ENCODE results near the gene MYO5A.
"Not testable (repeated sequence)": the region's sequence is repeated elsewhere in the genome, so short reads cannot be mapped to it uniquely, and the experiment has no call there.

The MYO5A gene

DNA sequence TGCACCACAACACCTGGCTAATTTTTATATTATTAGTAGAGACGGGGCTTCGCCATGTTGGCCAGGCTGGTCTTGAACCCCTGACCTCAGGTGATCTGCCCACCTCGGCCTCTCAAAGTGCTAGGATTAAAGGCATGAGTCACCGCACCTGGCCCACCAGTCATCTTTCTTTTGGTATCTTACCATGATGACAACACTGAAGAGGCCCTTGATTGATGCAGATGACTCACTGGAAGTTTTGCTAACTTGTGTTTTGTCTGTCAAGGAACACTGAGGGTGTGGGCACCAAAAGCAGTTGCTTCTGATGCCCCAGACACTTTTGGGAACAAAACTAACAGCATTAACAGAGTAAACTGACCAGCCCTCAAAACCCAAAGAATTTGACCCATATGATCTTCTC lies 88.3 kb downstream of the MYO5A start (continued):
- TF ChIP-seq CSRNP3 (CRISPR knock-in tag; IDR thresholded peaks at IDR 0.05) = no peak

GRCh38 chr15:52439470-52439869 lies 89.2 kb downstream of the MYO5A start:
- ATAC-seq = no peak
- TF ChIP-seq TCF4 (CRISPR knock-in tag; IDR thresholded peaks at IDR 0.05; ENCODE audit: borderline replicate concordance) (no peak), ESRRG (CRISPR knock-in tag; IDR thresholded peaks at IDR 0.05) (no peak), ZNF565 (CRISPR knock-in tag; conservative IDR thresholded peaks at IDR 0.05; ENCODE audit: low read depth) (no peak), ISL1 (CRISPR knock-in tag; IDR thresholded peaks at IDR 0.05) (no peak), PPARA (CRISPR knock-in tag; IDR thresholded peaks at IDR 0.05; ENCODE audit: borderline replicate concordance) (no peak), CSDC2 (CRISPR knock-in tag; IDR thresholded peaks at IDR 0.05) (no peak), CSRNP3 (CRISPR knock-in tag; IDR thresholded peaks at IDR 0.05) (no peak), TOX (CRISPR knock-in tag; IDR thresholded peaks at IDR 0.05; ENCODE audit: borderline replicate concordance) (no peak), BACH2 (CRISPR knock-in tag; IDR thresholded peaks at IDR 0.05; ENCODE audit: borderline replicate concordance) (no peak), ZFP3 (CRISPR knock-in tag; IDR thresholded peaks at IDR 0.05) (no peak)
- TF ChIP-seq, protein P1, sequence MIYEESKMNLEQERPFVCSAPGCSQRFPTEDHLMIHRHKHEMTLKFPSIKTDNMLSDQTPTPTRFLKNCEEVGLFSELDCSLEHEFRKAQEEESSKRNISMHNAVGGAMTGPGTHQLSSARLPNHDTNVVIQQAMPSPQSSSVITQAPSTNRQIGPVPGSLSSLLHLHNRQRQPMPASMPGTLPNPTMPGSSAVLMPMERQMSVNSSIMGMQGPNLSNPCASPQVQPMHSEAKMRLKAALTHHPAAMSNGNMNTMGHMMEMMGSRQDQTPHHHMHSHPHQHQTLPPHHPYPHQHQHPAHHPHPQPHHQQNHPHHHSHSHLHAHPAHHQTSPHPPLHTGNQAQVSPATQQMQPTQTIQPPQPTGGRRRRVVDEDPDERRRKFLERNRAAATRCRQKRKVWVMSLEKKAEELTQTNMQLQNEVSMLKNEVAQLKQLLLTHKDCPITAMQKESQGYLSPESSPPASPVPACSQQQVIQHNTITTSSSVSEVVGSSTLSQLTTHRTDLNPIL (CRISPR knock-in tag; IDR thresholded peaks at IDR 0.05; ENCODE audit: low read depth) = no peak
- TF ChIP-seq, protein P2, sequence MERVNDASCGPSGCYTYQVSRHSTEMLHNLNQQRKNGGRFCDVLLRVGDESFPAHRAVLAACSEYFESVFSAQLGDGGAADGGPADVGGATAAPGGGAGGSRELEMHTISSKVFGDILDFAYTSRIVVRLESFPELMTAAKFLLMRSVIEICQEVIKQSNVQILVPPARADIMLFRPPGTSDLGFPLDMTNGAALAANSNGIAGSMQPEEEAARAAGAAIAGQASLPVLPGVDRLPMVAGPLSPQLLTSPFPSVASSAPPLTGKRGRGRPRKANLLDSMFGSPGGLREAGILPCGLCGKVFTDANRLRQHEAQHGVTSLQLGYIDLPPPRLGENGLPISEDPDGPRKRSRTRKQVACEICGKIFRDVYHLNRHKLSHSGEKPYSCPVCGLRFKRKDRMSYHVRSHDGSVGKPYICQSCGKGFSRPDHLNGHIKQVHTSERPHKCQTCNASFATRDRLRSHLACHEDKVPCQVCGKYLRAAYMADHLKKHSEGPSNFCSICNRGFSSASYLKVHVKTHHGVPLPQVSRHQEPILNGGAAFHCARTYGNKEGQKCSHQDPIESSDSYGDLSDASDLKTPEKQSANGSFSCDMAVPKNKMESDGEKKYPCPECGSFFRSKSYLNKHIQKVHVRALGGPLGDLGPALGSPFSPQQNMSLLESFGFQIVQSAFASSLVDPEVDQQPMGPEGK (CRISPR knock-in tag; IDR thresholded peaks at IDR 0.05; ENCODE audit: borderline replicate concordance) = no peak
- TF ChIP-seq, protein P3, sequence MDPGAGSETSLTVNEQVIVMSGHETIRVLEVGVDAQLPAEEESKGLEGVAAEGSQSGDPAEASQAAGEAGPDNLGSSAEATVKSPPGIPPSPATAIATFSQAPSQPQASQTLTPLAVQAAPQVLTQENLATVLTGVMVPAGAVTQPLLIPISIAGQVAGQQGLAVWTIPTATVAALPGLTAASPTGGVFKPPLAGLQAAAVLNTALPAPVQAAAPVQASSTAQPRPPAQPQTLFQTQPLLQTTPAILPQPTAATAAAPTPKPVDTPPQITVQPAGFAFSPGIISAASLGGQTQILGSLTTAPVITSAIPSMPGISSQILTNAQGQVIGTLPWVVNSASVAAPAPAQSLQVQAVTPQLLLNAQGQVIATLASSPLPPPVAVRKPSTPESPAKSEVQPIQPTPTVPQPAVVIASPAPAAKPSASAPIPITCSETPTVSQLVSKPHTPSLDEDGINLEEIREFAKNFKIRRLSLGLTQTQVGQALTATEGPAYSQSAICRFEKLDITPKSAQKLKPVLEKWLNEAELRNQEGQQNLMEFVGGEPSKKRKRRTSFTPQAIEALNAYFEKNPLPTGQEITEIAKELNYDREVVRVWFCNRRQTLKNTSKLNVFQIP (CRISPR knock-in tag; IDR thresholded peaks at IDR 0.05; ENCODE audit: borderline replicate concordance, low read depth) = no peak

- not testable (repeated sequence) for ATAC-seq
Observed at GRCh38 chr15:52439042-52439441, 89.6 kb downstream of the MYO5A start.

DNA sequence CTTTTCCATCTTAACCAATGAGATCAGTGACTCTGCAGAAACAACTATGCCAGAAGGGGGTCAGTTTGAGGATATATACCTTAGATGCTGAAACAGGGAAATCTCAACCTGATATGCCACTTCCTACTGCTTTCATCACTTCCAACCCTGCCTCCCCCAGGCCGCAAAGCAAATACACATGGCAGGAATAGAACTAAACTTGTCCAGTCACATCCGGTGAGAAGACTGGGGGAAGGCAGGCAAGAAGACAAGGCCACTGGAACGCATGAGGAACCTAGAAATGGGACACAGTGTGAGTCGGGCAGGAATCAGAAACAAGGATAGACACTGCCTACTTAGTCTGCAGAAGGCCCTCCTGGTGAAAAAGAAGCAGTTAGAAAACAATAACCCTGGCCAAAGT lies 90.6 kb downstream of the MYO5A start:
- ATAC-seq = no peak
- TF ChIP-seq OSR1 (CRISPR knock-in tag; IDR thresholded peaks at IDR 0.05) = no peak
- TF ChIP-seq TSHZ2 (CRISPR knock-in tag; IDR thresholded peaks at IDR 0.05) = no peak
- TF ChIP-seq GLIS3 (CRISPR knock-in tag; IDR thresholded peaks at IDR 0.05) = no peak
- TF ChIP-seq, protein P1 (CRISPR knock-in tag; IDR thresholded peaks at IDR 0.05; ENCODE audit: low read depth) = no peak
- TF ChIP-seq TOX (CRISPR knock-in tag; IDR thresholded peaks at IDR 0.05; ENCODE audit: borderline replicate concordance) = no peak
- no peak for TF ChIP-seq CSDC2 (CRISPR knock-in tag; IDR thresholded peaks at IDR 0.05)
- no peak for TF ChIP-seq ZFP3 (CRISPR knock-in tag; IDR thresholded peaks at IDR 0.05)
- TF ChIP-seq ZC3H10 (CRISPR knock-in tag; IDR thresholded peaks at IDR 0.05) = no peak
- TF ChIP-seq BACH2 (CRISPR knock-in tag; IDR thresholded peaks at IDR 0.05; ENCODE audit: borderline replicate concordance) = no peak
- TF ChIP-seq ZNF8 (CRISPR knock-in tag; IDR thresholded peaks at IDR 0.05) = no peak
